Kidney epithelial cell (primary cell): ENCODE measurements around the gene FAM111A. TPM values are rescaled to one million over a fixed set of nuclear protein-coding genes. Genes with fewer than 3 reads are reported as not detected.
"Not testable (repeated sequence)": the region's sequence is repeated elsewhere in the genome, so short reads cannot be mapped to it uniquely, and the experiment has no call there.

Experiments
- DNase-seq: peaks from one replicate; pipeline ENCODE4 v3.0.0-alpha.2; 2010; ENCODE audit warnings: low read depth
- H3K27me3 ChIP-seq: 2 replicates; pipeline ENCODE4 v1.6.0; 2011; ENCODE audit warnings: low read length; ENCODE audit not compliant: control insufficient read depth, insufficient read depth
- H3K36me3 ChIP-seq: 2 replicates; pipeline ENCODE4 v1.5.1; 2011; ENCODE audit warnings: low read length; ENCODE audit not compliant: control insufficient read depth, insufficient read depth
- H3K4me3 ChIP-seq: 2 replicates; pipeline ENCODE4 v1.5.1; 2011; ENCODE audit warnings: low read depth, mild to moderate bottlenecking, control low read depth, low read length
- total RNA-seq: library from RNA; depleted of rRNA; stranded (reverse); fragments of >200 nt; gene quantifications from 2 replicates; pipeline ENCODE4 v1.2.3, GENCODE V29; 2015
- TF ChIP-seq, protein P1 (sequence below): IDR thresholded peaks from 2 replicates; pipeline ENCODE4 v1.5.1; 2011; ENCODE audit warnings: mild to moderate bottlenecking, moderate library complexity, low read length, control low read depth, inconsistent platforms; ENCODE audit not compliant: insufficient read depth, poor library complexity, severe bottlenecking

Gene FAM111A, protein sequence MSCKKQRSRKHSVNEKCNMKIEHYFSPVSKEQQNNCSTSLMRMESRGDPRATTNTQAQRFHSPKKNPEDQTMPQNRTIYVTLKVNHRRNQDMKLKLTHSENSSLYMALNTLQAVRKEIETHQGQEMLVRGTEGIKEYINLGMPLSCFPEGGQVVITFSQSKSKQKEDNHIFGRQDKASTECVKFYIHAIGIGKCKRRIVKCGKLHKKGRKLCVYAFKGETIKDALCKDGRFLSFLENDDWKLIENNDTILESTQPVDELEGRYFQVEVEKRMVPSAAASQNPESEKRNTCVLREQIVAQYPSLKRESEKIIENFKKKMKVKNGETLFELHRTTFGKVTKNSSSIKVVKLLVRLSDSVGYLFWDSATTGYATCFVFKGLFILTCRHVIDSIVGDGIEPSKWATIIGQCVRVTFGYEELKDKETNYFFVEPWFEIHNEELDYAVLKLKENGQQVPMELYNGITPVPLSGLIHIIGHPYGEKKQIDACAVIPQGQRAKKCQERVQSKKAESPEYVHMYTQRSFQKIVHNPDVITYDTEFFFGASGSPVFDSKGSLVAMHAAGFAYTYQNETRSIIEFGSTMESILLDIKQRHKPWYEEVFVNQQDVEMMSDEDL
- total RNA-seq: 22.2 and 27.2 TPM in 2 replicates

DNA sequence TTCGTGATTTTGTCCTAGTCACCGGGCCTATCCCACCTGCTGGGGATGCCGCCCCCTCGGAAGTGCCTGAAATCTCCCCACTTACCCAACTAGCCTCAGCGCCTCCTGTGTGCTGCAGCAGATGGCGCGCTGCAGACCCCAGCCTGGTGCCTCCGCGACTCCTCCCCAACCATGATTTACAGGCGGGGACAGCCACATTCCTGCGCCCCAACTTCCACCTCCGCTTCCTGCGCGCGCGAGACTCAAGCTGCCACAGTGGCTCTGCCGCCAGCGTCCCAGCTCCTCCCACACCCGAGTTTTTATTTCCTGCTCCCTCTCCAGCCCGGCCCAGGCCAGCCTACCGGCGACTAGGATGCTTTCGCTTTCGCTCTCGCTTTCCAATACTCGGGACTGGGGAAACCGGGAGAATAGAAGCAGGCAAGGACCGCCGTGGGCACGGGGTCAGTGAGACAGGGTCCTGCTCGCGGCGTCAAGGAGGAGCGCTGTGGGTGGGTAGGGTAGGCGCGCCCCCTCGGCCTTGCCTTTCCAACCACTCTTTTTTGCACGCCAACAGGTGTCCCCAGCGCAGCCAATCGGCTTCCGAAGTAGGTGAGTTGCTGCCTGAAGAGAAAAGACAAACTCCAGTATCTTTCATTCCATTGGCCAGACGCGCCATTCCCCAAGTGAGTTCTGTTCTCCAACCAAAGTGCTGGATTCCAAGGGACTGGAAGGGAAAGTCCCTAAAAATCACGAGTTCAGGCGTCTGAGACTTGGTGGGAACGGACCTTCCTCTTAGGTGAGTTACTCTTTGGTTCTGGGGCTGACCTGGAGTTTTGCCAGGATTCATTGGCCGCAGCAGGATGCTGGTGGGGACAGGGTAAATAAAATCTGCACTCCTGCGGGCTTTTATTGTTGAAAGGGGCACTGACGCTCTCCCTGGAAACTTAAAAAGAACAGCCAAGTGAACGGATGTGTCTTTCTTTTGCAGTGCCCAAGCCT is at the start of gene FAM111A:
Gene FAM111A, plus strand, starts transcription at position 327 of the 978 bp plus-strand sequence. CDS start 6,017 bp downstream, outside the sequence.
- Histone ChIP-seq H3K27me3 (no peaks in the 10 kb centered on the region), H3K36me3 (no peaks in the 10 kb centered on the region), H3K4me3 (peak within 1 kb of the TSS; percentile 73)
- peak; percentile 82 for DNase-seq
- TF ChIP-seq, protein P1, sequence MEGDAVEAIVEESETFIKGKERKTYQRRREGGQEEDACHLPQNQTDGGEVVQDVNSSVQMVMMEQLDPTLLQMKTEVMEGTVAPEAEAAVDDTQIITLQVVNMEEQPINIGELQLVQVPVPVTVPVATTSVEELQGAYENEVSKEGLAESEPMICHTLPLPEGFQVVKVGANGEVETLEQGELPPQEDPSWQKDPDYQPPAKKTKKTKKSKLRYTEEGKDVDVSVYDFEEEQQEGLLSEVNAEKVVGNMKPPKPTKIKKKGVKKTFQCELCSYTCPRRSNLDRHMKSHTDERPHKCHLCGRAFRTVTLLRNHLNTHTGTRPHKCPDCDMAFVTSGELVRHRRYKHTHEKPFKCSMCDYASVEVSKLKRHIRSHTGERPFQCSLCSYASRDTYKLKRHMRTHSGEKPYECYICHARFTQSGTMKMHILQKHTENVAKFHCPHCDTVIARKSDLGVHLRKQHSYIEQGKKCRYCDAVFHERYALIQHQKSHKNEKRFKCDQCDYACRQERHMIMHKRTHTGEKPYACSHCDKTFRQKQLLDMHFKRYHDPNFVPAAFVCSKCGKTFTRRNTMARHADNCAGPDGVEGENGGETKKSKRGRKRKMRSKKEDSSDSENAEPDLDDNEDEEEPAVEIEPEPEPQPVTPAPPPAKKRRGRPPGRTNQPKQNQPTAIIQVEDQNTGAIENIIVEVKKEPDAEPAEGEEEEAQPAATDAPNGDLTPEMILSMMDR: peak; percentile 43

DNA sequence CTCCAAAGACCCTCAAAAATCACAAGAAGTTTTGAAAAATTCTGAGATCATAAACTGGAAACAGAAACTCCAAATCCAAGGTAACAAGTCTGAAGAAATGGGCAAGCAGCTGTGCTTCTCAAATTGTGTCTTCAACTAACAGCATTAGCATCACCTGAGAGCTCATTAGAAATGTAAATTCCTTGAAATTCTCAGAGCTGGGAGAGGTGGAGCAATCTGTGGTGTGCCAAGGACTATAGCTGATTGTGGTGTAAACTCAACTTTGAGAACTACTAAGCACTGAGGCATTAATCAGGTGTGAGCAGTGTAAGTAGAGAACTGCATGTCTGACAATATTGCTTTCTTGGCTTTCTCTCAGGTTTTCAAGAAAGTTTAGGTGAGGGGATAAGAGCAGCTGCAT is 49.1 kb upstream of the FAM111A start:
- not testable (repeated sequence) for H3K36me3 ChIP-seq, H3K4me3 ChIP-seq, DNase-seq, H3K27me3 ChIP-seq

DNA sequence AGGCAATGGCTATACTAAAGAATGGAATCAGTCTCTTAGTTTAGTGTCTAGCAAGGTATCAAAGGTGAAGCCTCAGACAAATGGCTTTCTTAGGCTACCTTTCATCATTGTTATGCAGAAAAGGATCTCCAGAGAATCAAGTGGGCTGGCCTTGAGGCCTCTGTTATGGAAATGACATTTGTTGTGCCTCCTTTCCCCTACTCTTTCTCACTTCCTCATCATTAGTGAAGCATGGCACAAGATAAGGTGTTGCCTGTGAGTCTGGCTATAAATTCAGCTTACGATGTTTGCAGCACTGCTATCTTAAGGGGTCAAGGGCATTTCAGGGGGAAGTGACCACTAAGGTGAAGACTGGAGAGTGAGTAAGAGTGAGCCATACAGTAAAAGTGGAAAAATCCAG is 47.4 kb upstream of the FAM111A start:
- not testable (repeated sequence) for H3K36me3 ChIP-seq, DNase-seq, H3K27me3 ChIP-seq, H3K4me3 ChIP-seq

DNA sequence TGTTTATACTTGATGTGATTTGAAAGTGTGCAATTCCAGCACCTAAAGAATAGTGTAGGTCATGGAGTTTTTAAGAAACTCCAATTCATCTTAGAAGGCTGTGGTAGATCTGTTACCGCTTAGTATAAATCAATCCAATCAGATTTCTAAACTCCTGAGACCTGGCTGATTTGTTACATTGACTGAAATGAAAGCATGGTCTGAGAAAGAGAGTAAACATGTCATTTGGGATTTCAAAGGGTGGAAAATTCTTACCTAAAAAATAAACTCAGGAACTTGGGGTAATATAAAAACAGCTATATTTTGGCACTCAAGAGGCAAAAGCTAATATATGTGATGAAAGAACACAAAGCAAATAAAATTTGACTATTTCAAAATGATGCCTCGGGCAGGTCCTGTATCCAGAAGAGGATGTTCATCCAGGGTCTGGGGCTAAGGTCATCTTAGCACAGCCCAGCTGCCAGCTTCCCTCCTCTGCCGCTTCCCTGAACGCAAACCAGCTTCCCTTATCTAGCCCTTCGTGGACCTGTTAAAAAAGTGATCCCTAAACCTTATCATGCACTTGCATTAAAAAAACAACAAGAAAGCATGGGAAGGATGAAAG is 46.6 kb upstream of the FAM111A start:
- H3K4me3 ChIP-seq, H3K36me3 ChIP-seq, DNase-seq, H3K27me3 ChIP-seq: not testable (repeated sequence)

DNA sequence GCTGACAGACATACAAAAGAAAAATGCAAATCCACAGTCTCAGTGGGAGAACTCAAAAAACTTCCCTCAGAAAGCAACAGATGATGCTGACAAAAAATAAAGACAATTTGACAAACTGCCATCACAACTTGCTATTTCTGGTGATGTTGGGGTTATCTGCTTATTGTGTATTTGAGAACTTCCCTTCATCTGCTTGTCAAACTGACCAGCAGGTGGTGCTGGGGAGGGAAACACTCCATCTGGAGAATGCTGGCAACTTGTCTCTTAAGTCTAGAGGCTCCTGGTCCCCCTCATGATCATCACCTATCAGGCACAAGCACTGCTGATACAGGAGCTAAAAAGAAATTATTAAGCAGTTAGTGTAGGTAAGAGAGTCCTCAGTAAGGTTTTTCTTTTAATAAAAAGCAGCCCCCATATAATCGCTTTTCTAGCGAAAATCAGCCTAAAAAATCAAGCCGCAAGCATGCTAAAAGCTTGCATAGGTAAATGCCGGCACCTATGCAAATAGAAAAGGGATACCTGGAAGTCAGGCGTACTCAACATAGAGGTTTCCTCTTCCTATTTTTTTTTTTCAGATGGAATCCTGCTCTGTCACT is 45.4 kb upstream of the FAM111A start:
- Histone ChIP-seq H3K27me3 (no peaks in the 10 kb centered on the region), H3K36me3 (no peaks in the 10 kb centered on the region), H3K4me3 (no peak overlapping the region)
- TF ChIP-seq, protein P1: peak; percentile 73
- no peak for DNase-seq

DNA sequence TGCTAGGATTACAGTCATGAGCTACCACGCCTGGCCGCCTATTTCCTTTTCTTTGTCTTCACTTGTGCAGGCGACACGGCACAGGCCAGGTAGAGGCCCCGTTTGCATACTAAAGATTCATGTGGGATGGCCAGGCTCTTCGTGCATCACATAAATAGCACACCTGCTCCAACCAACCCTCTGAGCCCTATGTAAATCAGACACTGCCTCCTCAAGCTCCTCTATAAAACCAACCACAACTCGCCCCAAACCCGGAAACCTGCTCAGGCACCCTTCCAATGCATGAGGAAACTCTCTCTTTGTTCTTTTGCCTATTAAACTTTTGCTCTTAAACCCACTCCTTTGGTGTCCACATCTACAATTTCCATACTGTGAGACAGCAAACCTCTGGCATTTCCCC is 44.7 kb upstream of the FAM111A start:
- H3K4me3 ChIP-seq, H3K36me3 ChIP-seq, H3K27me3 ChIP-seq, DNase-seq: not testable (repeated sequence)

DNA sequence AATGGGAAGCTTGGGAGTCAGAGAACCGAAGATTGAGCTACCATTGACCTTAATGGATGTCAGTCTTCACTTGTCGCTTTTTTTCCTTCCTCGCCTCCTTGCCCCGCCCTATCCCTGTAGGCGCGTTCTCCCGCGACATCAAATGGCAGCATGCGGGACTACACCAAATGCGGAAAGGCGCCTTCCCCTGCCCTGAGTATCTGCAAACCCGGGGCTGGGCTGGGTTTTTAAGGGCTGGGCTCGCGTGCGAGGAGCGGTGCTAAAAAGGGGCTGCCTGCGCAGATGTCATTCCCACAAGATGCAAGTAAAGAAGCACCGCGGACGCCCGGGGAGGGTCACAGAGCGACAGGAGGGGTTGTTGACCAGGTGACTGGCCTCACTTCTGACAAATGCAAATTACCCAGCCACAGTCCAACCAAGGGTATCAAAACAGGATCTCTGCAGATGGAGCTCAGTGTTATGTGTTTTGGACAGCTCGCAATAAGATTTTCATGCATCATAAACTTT is 40.3 kb upstream of the FAM111A start:
- DNase-seq: no peak
- no peaks in the 10 kb centered on the region for H3K36me3 ChIP-seq
- TF ChIP-seq, protein P1: peak; percentile 36
- H3K27me3 ChIP-seq: no peaks in the 10 kb centered on the region
- H3K4me3 ChIP-seq: peak overlapping the region; percentile 9
